HT1080 (cell line): ENCODE results near the gene CTSK. TPM values are rescaled to one million over a fixed set of nuclear protein-coding genes. Genes with fewer than 3 reads are reported as not detected.
A peak's percentile ranks its signal among the peaks of the same experiment; 100 is the strongest.
"Not testable (repeated sequence)": the region's sequence is repeated elsewhere in the genome, so short reads cannot be mapped to it uniquely, and the experiment has no call there.

Source experiments
- DNase-seq: peaks from one replicate; pipeline ENCODE4 v3.0.0-alpha.2; 2015; ENCODE audit warnings: low read depth
- total RNA-seq: library from RNA; depleted of rRNA; stranded (reverse); fragments of >200 nt; shearing (Covaris generic); gene quantifications from 2 replicates; pipeline ENCODE4 v1.2.3, GENCODE V29; 2014

The CTSK gene
- total RNA-seq, 1 experiment from 2014 or later: 0.56 TPM

GRCh38 chr1:150807249-150808023 lies 624 bp downstream of the CTSK start:
- no peak for DNase-seq

GRCh38 chr1:150805899-150806298 lies 2.2 kb downstream of the CTSK start:
- DNase-seq: no peak

GRCh38 chr1:150804671-150805070 lies 3.4 kb downstream of the CTSK start:
- DNase-seq: no peak

DNA sequence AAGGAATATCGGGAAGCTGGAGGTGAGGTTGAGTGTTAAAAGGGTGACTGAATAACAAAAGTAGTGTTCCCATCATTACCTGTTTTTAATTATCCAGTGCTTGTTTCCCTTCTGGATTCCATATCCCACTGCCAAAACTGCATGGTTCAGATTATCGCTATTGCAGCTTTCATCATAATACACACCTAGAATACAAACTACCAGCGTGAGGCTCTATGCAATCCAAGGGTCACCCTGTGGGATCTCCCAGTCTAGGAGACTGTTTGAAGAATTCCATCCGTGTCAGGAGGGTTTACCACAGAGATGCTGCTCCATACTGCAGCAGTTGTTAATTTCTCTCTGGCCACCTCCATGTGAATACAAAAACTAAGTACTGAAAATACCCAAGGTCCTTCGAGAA lies 9.0 kb downstream of the CTSK start:
- no peak for DNase-seq

DNA sequence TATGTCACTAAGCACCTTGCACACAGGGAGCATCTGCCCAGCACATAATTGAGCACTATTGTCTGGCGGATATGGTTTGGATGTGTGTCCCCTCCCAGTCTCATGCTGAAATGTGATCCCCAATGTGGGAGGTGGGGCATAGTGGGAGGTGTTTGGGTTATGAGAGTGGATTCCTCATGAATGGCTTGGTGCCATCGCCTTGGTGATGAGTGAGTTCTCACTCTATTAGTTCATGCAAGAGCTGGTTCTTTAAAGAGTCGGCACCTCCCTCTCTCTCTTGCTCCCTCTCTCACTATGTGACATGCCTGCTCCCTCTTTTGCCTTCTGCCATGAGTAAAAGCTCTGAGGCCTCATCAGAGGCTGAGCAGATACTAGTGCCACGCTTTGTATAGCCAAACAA lies 9.5 kb downstream of the CTSK start:
- DNase-seq: no peak

DNA sequence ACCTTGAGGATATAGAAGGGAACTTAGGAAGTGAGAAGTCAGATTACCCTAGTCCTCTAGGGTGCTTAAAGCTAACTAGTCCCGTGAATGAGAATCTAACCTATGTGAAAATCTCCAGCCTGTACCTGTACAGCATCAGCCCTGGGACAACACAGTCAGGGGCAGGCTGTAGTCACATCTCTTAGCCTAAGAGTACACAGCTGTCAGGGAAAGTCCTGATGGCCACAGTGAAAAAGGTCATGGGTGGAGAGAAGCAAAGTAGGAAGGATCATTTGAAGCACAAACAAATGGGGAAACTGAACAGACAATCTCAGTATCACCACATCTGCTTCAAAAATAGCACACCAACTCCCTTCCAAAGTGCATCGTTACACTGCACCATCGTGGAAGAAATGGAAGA lies 11.7 kb downstream of the CTSK start:
- no peak for DNase-seq

DNA sequence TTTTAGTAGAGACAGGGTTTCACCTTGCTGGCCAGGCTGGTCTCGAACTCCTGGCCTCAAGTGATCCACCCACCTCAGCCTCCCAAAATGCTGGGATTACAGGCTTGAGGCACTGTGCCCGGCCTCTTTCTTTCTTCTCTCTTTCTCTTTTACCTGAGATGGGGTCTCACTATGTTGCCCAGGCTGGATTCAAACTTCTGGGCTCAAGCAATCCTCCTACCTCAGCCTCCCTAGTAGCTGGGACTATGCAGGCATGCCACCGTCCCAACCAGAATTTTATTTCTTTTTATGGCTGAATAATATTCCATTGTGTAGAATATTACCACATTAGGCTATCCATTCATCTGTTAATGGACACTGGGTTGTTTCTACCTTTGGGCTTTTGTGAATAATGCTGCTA lies 14.3 kb downstream of the CTSK start:
- not testable (repeated sequence) for DNase-seq

- DNase-seq: no peak
These were observed 14.8 kb downstream of the CTSK start for GRCh38 chr1:150793221-150793620.

- DNase-seq: no peak
These were observed 16.5 kb downstream of the CTSK start for GRCh38 chr1:150791585-150791984.

DNA sequence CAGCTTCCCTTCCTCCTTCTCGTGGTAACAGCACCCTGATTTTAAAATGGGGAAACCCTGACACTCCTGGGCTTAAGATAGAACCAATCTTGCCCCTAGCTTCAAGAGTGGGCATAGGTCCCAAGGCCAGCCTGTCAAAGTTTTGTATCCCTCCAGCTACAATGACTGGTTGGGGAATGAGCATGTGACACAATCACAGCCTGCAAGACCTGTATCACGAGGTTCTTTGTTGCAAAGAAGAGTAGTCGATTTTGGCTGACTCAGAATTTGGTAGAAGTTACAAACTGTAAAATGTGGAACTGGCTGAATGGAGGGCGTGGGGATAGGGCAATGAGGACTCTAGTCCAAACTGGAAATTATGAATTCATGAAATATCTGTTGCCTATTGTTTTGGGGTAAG lies 18.7 kb downstream of the CTSK start:
- no peak for DNase-seq

DNA sequence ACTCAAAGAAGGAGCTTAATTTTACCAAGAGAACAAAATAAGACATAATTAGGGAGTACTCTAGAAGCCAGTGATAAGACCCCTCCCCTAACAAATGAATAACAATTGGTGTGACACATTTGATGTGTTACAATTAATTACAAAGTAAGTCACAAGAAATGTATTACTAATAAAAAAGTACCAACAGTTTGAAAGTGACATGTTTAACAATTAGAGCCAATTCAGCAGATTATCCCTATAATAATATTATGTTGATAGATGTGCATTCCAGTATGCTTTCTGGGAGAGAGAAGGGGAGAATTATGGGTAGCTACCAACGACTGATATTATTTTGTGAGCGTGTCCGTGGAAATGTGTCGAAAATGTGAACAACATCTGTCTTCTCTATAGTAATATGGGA lies 19.1 kb downstream of the CTSK start:
- no peak for DNase-seq

- no peak for DNase-seq
These were observed 20.6 kb downstream of the CTSK start for GRCh38 chr1:150787455-150787854.

GRCh38 chr1:150780510-150780909 lies 27.6 kb downstream of the CTSK start:
- DNase-seq: no peak

DNA sequence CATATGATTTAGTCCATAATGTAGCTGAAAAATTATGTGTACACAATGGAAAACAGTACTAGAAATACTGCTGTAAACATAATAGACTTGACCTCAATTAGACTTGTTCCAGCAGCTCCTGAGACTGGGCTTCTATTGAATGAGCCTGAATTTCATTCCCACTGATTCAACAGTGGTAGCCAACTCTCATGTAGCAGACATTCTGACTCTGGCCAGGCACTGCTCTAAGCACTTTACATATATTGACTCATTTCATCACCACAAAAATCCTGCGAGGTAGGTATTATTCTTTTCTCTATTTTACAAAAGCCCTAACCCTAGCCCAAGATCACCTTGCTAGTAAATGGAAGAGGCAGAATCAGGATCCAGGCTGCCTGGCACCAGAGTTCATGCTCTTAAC lies 29.7 kb downstream of the CTSK start:
- DNase-seq: no peak

GRCh38 chr1:150777544-150777943 lies 30.5 kb downstream of the CTSK start:
- no peak for DNase-seq

DNA sequence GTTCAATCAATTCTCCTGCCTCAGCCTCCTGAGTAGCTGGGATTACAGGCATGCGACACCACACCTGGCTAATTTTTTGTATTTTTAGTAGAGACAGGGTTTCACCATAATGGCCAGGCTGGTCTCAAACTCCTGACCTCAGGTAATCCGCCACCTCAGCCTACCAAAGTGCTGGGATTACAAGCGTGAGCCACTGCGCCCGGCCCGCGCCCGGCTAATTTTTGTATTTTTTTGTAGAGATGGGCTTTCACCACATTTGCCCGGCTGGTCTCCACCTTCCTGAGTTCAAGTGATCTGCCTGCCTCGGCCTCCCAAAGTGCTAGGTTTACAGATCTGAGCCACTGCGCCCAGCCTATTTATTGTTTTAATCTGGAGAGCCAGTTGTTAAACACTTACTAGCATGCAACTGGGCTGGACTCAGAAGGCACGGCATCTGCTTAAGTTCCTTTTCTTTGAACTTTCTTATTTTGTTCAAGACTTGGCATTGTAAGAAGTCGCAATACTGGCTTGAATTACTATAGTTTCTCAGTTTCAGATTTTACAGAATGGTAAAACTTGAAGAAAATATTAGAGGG lies 32.0 kb downstream of the CTSK start:
- not testable (repeated sequence) for DNase-seq

DNA sequence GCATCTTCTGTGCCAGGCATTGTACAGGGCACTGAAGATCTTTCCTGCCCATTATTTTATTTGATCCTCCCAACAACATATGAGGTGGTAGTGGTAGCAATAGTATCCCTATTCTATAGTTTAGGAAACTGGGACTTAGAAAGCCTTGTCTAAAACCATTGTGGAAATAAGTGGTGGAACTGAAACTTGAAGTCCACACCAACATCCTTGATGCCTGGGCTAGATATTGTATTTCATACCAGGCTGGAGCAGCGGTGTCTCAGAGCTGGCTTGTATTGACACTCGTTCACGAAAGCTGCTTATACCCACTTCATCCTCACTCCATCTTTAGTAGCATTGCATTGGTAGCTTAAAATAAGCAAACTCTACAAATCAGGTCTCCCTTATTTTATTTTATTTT lies 32.8 kb downstream of the CTSK start:
- DNase-seq: no peak

DNA sequence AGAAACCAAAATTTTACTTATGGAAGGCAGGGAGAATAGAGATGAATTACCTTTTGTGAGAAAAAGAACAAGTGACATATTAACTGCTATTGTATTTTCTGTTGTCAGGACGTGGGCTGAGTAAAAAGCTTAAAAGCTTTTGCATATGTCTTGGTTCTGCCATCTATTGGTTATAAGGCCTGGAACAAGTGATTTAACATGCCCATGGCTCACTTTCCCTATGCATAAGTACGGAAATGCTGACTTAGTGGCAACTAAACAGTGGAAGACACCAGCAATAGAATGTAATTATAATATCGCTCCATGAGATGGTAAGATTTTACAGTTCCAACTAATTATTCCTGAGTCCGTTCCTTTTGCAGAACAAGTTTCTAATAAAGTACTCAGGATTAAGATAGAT lies 35.7 kb downstream of the CTSK start:
- DNase-seq: no peak

DNA sequence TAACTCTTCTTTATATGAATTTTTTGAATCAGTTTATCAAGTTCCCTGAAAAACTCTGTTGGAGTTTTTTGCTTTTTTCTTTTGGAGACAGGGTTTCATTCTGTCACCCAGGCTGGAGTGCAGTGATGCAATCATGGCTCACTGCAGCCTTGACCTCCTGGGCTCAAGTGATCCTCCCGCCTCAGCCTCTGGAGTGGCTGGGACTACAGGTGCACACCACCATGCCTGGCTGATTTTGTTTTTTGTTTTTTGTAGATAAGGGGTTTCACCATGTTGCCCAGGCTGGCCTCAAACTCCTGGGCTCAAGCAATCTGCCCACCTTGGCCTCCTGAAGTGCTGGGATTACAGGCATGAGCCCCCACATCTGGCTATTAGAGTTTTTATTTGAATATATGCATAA lies 40.4 kb downstream of the CTSK start:
- not testable (repeated sequence) for DNase-seq

DNA sequence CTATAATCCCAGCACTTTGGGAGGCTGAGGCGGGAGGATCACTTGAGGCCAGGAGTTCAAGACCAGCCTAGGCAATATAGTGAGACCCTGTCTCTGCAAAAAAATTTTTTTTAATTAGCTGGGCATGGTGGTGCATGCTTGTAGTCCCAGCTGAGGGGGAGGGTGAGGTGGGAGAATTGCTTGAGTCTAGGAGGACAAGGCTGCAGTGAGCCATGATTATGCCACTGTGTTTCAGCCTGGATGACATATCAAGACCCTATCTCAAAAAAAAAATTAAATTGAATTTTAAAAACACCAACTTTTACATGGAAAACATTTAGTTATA lies 42.1 kb downstream of the CTSK start:
- DNase-seq: not testable (repeated sequence)

DNA sequence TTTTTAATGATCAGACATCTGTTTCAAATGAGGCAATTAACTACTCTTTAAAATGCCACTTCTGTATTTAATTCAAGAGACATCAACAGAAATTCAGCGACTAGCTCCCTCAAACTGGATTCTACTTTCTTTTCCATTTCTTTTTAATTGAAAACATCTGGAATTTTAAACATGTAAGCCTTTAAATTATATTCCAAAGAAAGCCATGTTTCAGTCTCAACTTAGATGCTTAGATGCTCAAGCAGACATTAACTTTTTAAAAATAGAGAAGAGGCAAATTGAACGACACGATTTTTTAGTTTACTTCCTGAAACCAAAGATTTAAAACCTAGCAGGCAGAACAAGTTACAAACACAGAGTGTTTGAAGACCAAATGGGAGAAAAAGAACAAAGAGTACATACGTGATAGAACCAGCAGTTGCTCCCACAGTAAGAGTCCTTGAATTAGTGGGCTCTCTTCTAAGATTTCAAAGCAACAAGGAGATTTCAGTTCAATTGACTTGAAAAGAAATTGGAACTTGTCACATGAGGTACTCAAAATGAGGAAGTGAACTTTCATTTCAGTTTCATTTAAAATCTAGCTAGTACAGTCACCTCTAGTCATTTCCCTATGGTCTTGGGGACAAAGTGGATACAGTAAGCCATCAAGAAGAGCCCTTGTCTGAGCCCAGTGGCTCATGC lies 42.6 kb downstream of the CTSK start, which contains the start of gene CTSS:
Gene CTSS (minus strand): TSS at position 483 of the 681 bp plus-strand sequence. CDS start 1,015 bp downstream, outside the sequence.
- peak; percentile 6 for DNase-seq

DNA sequence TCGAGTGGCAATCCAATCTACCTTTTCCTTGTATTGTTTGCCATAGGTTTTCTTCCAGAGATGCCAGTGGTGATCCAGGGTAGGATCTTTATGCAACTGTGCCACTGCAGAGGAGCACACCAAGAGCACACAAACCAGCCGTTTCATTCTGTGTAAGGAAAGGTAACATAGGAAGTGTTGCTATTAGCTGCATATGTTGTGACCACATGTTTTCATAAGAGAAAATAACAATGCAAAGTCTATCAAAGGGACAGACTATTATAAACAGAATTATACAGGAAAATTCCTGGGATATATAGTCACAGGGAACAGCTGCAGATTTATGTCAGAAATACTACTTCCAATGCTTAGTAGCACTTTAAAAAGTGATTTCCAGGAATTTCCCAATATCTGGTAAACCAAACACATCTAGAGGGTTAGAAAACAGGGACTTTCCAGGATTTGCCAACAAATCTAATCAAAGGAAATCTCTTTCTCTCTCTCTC lies 43.4 kb downstream of the CTSK start:
- peak; percentile 34 for DNase-seq

- DNase-seq: no peak
These were observed 45.0 kb downstream of the CTSK start for GRCh38 chr1:150763018-150763417.
